GM18909 (cell line): ENCODE data around the gene IFT52.

ENCODE experiments used
- ATAC-seq: cut with Tn5 transposase; IDR thresholded peaks from one replicate; pipeline ENCODE4 v1.9.1; 2021; ENCODE audit warnings: mild to moderate bottlenecking; ENCODE audit not compliant: unreplicated experiment, poor library complexity

The IFT52 gene, protein sequence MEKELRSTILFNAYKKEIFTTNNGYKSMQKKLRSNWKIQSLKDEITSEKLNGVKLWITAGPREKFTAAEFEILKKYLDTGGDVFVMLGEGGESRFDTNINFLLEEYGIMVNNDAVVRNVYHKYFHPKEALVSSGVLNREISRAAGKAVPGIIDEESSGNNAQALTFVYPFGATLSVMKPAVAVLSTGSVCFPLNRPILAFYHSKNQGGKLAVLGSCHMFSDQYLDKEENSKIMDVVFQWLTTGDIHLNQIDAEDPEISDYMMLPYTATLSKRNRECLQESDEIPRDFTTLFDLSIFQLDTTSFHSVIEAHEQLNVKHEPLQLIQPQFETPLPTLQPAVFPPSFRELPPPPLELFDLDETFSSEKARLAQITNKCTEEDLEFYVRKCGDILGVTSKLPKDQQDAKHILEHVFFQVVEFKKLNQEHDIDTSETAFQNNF

DNA sequence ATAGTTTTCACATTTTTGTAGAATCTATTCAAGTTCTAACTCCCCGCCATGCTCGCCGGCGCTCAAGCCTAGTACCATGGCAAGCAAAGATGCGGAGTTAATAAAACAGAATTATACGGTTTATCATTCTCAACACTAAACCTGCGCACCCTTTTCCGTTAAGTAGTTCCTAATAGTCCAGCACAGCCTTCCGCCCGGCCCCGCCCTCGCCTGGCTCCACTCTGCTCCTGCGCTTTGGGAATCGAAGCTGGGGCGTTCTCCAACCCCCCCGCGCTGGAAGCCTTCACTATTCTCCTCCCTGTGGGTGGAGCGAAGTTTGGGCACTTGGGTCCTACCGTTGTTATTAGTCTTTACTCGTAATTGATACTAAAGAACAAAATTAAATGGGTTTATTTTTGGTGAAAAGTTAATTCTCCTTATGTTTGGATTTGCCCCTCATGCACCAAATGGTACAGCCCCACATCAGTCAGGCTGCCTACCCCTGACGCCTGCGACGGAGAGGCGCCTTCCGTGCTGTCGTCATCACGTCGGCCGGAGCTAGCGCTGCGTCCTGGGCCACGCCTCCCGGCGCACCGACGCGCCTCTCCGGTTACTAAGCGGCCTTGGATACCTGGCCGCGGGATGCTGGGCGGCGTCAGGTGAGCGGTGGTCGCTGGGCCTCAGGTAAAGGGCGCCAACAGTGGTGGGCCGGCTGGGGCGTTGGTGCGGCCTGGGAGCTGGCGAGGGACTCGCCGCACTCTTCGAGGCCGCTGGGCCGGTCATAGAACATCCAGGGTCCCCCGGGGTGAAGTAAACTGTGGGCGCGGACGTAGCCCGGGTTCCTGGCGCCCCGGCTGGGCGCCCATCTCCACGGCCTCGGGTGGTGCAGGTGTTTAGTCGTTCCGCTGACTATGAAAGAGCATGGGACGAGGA is at the start of gene IFT52:
Gene IFT52 (plus strand): TSS at position 546 of the 912 bp plus-strand sequence. CDS start 3,762 bp downstream, outside the sequence.
- peak; percentile 98 for ATAC-seq

DNA sequence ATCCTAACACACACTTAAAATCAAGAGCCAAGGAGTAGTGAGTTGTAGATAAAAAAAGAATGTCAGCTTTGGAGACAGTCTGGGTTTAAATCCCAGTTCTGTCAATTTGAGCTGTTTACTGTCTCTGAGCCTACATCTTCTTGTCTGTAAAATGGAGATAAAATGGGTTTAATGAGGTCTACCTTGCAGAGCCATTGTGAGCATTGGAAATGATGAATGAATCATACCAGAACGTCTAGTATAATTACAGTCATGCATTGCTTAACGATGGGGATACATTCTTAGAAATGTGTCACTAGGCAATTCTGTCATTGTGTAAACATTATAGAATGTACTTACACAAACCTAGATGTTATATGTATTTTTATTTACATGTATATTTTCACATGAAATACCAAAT is 49.5 kb upstream of the IFT52 start:
- no peak for ATAC-seq

DNA sequence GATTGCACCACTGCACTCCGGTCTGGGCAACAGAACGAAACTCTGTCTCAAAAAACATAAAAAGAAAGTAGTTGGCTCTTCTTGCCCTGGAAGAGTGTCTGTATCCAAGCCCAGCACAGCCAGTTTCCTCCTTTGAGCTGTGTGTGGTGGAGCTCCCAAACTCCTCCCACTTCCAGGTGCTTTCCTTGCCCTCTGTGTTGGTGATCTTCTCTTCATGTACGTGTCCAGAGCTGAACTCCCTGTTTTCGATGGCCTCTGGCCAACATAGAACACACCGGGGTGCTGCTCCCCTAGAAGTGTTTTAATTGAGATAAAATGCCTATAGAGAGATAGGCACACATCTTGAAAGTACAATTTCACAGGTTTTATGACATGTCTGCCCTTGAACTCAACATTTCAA is 48.6 kb upstream of the IFT52 start:
- ATAC-seq, result no peak

DNA sequence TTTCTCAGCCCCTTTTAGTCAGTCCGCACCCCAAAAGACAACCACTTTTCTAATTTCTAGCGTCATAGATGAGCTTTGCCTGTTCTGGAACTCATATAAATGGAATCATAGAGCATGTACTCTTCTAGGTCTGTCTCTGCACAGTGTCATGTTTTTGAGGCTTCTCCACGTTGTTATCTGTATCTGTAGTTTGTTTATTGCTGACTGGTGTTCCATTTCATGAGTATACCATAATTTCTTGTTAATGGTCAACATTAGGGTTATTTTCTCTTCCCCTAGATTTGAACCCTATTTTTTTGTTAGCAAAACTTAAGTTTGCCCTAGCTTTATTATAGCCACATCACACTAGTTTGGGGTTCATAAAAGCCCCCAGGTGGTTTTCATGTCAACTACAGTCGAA is 48.1 kb upstream of the IFT52 start:
- ATAC-seq, result no peak

DNA sequence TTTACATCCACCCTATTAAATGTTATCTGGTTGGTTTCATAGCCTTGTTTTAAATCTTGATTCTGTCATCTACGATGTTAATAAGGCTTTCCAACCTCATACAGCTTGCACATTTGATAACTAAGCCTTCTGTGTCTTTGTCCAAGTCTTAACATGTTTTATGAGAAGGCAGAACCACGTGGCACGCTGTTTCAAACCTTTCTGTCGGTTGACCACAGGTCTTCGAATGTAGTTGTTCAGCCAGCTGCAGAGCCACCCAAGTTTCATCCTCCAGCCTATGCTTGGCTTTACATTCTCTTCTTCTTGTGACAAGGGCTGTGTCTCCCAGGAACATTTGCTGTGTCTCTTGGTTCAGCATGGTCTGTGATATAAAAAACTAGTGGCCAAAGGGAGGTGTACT is 47.6 kb upstream of the IFT52 start:
- ATAC-seq, result no peak

DNA sequence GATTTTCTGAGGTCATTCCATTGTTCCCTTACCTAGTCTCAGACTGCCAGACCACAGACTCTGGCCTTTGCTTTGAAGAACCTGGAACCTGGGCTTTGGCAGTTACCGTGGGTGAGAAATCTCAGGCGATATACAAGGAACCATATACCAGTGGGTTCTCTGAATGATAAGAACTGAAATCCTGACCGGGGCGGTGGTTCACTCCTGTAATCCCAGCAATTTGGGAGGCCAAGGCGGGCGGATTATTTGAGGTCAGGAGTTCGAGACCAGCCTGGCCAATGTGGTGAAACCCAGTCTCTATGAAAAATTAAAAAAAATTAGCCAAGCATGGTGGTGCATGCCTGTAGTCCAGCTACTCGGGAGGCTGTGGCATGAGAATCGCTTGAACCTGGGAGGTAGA is 46.2 kb upstream of the IFT52 start:
- no peak for ATAC-seq

DNA sequence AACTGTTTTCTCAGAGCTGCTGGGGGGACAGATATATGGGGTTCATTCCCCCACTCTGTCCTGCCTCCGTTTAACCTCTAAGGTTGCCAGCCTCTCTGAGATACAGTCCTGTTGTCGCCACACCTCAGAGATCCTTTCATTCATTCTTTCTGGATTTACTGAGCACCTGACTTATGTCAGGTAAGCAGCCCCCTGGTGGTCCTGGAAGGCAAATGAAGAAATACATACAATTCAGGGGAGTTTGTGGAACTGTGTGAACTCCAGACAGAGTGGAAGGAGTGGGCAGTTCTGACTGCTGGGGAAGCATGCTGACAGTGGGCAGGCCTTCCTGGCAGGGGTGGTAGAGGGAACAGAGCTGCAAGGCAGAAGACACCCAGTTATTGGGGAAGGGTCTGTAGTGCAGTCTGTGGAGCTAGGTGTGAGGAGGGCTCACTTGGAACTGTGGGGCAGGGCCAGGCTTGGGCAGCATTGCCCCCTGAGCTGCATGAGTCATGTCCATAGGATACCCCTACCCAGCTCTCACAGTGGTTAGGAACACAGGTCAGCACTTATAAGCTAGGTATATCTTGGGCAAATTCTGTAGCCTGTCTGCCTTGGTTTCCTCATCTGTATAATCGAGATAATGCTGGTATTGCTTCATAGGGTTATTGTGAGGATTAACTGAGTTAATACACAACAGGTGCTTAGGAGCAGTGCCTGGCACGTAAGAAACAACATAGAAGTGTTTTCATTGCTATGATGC is 44.7 kb upstream of the IFT52 start:
- ATAC-seq, result no peak

DNA sequence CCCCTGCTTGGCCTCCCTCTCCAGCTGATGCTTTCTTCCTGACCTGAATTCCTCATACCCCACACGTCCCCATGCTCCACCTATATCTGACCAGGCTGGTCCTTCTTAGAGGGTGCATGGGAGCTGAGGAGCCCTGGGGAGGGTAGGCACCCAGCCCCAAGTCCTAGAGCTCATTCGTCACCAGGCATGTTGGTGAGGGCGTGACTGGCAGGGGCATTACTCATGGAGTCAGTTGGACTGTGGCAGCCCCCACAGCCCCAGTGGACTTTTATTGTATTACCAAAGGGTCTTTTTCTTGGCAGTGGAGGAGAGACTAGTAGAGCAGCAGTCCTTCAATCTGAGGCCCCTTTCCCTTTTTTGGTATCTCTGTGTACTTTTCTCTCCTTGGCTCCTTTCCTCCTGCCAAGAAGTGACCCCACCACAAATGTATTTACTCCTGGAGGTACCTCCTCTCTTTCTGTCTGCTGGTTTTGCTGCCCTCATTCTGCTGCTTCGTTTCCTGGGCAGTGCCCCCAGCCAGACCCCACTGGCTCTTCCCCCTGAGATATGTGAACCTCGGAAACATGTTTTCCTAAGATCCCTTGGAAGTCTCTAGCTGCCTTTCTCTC is 42.4 kb upstream of the IFT52 start:
- ATAC-seq, result no peak

DNA sequence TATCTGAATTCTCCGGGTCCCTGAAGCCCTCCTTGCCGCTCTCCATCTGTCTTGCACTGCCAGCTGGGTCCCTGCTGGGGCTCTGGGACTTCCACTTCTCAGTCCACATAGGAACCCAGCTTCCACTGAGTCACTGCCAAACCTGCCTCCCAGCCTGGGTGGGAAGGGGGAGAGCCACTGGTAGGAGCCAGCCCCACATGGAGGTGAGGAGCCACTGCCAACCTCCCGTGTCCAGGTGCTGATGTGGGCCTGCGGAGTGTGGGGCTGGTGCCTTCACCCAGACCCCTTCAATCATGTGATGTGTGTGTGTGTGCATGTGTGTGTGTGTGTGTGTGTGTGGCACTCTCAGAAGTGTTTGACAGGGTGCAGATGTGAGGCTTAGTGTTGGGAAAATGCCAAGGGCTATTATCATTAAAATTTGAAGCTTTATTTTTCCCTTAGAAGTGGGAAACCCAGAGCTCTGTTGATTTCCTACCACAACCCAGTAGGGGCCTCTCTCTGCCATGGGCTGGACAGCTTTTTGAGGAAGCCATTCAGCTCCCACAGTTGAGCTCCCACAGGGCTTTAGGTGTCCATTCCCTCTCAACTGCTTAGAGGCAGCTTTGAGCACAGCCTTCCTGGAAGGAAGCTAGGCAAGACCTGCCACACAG is 41.2 kb upstream of the IFT52 start:
- no peak for ATAC-seq

DNA sequence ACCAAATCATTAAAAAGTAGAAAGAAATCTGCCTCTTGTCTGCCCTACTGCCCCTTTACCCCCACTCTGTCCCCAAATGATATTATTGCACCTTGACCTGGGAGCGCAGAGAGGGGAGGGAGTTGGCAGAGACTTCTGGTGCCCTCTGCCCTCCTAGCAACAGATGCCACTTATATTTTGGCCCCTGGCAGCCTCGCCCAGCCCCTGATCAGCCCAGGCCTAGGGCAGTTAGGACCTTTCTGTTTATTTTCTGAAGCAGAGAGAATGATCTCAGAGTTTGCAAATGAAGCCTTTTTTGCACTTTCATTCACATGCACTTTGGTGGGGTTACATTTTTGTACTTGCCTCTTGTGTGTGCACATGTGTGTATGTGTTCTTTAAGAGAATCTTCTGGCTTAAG is 40.3 kb upstream of the IFT52 start:
- no peak for ATAC-seq

DNA sequence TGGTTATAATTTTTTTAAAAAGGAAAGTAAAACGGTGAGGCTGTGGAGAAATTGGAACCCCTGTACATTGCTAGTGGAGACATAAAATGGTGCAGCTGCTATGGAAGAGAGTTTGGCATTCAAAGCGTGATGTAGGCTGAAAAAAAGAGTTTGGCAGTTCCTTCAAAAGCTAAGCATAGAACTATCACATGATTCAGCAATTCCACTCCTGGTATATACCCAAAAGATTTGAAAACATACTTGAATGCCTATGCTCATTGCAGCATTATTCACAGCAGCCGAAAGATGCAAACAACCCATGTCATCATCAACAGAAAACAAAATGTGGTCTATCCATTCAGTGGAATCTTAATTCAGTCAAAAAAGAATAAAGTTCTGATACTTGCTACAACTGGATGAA is 36.4 kb upstream of the IFT52 start:
- no peak for ATAC-seq

DNA sequence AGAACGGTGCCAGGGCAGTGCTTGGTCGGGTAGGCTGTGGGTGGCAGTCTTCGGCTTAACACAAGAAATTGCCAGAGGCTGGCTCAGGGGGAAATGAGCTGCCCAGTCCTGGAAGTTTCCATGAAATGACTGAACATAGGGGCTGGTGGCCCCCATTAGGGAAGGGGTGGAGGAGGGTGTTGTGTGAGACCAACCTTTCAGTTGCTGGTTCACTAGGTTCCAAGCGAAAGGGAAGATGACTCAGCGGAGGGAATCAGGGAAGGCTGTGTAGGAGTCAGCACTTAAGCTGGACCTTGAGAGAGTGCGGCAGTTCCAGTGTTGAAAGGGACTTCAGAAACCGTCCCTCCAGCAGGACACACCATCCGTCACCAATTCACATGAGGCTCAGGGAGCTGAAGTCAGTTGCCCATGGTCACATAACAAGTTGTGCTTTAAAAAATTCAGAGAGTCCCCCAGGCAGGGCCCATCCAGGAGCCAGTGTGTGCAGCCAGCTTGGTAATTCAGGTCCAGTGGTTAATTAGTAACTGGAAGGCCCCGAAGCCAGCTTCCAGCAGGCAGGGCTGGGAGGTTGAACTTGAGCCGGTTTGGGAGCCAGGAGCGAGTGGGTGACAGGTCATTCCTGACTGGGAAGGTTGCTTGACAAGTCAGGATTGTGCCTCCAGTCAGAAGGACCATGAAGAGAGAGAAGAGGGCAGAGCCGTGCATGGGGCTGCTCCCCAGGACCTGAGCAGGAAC is 32.2 kb upstream of the IFT52 start, which contains the start of gene SGK2:
Gene SGK2 (plus strand): TSS at position 616 of the 735 bp plus-strand sequence. CDS start 7,469 bp downstream, outside the sequence.
- no peak for ATAC-seq

DNA sequence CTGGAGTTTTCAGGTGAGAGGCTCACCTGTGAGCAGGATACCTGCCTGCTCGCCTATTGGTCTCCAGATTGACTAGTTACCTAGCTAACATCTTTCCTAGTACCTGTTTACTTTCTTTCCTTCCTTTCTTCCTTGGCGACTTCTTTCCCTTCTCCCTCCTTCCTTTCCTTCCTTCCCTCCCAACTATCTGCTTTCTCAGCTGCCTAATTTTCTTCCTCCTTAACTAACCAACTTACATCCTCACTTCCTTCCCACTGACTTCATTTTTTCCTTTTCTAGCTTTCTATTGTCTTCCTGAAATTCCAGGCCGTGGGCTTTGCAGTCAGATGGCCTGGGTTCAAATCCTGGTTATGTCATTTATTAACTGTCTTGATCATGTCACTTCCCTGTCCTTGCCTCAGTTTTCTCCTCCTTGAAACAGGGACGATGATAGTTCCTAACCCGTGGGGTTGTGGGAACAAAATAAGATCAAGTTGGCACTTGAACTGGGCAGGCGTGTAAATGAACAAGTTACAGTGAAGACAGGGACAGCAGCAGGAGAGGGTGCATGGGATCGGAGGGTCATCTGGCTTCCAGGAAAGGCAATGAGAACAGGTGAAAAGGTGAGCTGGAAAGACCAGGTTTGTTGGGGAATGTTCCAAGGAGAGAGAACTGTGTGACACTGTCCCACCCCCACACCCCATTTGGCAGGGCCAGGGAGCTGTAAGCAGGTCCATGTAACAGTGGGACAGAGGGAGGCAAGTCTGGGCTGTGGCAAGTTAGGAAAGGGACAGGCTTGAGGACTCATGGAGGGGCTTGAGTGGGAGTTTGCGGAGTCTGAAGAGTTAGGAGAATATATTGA is 31.4 kb upstream of the IFT52 start:
- ATAC-seq, result no peak

DNA sequence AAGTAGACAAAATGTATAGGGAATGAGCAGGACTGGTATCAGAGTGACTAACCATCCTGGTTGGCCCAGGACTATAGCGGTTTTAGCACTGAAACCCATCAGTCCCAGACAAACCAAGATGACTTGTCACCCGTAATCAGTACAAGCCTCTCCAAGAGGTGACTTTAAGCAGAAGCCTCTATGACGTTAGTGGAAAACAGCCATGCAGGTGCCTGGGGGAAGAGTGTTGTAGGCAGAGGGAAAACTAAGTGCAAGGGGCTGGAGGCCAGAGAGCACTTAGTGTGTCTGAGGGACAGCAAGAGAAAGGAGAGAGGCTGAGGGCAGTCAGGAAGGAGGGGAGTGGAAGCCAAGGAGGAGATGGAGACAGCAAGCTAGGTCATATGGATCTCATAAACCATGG is 29.8 kb upstream of the IFT52 start:
- no peak for ATAC-seq

DNA sequence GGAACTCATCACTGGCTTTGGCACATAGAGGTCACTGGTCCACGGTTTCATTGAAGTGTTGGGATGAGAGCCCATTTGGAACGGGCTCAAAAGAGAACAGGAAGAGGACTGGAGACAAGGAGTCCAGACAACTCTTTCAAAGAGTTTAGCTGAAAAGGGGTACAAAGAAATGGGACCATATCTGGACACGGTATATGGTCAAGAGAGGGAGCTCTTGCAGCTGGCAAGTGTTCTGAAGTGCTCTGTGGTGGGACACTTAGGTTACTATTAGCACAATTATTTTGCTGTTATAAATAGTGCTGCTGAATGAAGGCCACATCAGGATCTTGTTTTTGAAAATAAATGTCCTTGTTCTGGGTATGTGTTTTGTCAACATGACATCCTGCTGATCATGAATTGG is 27.3 kb upstream of the IFT52 start:
- ATAC-seq, result no peak

DNA sequence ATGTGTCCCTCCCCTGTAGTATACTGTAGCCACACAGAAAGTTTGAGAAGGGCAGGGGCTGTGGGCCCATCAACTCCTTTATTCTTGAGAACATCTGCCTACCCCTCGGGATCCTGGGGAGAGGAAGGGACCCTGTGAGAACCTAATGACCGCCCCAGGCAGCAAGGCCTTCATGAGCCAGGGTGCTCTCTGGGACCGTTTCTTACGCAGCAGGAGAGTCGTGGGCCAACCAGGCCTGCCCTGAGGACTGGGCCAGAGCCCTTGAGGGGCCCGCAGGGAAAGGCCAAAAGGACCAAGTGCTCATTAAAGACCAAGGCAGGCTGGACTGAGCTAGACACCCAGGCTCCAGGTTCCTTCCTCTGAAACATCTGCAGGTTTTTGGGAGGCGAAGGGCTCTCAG is 26.7 kb upstream of the IFT52 start:
- ATAC-seq, result no peak

DNA sequence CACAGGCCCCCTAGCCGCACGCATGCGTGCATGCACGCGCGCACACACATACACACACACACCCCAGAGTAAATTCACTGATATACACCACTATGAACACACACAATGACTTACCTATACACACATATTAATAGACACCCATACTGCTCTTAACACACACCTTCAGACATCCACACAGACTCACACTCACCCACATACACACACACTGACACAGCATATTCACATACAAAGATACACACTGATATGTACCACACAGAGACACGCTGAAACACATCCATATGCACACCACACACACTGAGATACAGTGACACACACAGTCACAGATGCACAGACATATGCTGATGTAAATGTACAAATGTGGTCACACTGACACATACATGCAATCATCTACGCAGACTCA is 26.3 kb upstream of the IFT52 start:
- ATAC-seq, result no peak
